PC-9 (cell line): ENCODE results near the gene HBE1. TPM values are rescaled to one million over a fixed set of nuclear protein-coding genes. Genes with fewer than 3 reads are reported as not detected.
"Not testable (repeated sequence)": the region's sequence is repeated elsewhere in the genome, so short reads cannot be mapped to it uniquely, and the experiment has no call there.

Experiments
- BruUV-seq: library from RNA; stranded (reverse); fragments of 400-500 nt; replicated peaks from 2 replicates; lab custom pipeline; 2021; lab: Mats Ljungman, UMichigan
- CTCF ChIA-PET: fragments of 300-600 bp; sonication (Branson Sonifier 250); formaldehyde crosslinking; loops from one replicate; lab custom pipeline; 2022; ENCODE audit warnings: antibody characterized with exemption; lab: Charles Lee
- POLR2A ChIA-PET: fragments of 300-600 bp; sonication (Branson Sonifier 250); formaldehyde crosslinking; loops from one replicate; lab custom pipeline; 2022; ENCODE audit warnings: antibody characterized with exemption; ENCODE audit not compliant: unreplicated experiment; lab: Charles Lee
- DNase-seq, 2 experiments: peaks; one replicate each; pipeline versions ENCODE4 v3.0.0 to v3.0.0-alpha.2; 2015 to 2022; ENCODE audit warnings: mixed read lengths in 1 of 2
- H2AFZ ChIP-seq: fragments of 200-600 bp; sonication (generic); 2 replicates; pipeline ENCODE4 v1.8.1; 2017; ENCODE audit warnings: antibody characterized with exemption
- H3F3A ChIP-seq: fragments of 200-600 bp; sonication (generic); 2 replicates; pipeline ENCODE4 v1.8.1; 2017; ENCODE audit warnings: antibody characterized with exemption, mild to moderate bottlenecking, low read depth; ENCODE audit not compliant: insufficient read depth
- H3K27ac ChIP-seq: fragments of 200-600 bp; sonication (generic); 2 replicates; pipeline ENCODE4 v1.6.1; 2016; ENCODE audit warnings: mixed run types
- H3K27me3 ChIP-seq: fragments of 200-600 bp; sonication (generic); 2 replicates; pipeline ENCODE4 v1.6.1; 2016; ENCODE audit warnings: low read depth, mixed run types; ENCODE audit not compliant: insufficient read depth
- H3K36me3 ChIP-seq: fragments of 200-600 bp; sonication (generic); 2 replicates; pipeline ENCODE4 v1.6.1; 2016; ENCODE audit warnings: low read depth, mixed run types
- H3K4me1 ChIP-seq: fragments of 200-600 bp; sonication (generic); replicated peaks from 2 replicates; pipeline ENCODE4 v1.6.1; 2016; ENCODE audit warnings: mixed run types; ENCODE audit not compliant: insufficient read depth
- H3K4me2 ChIP-seq: fragments of 200-600 bp; sonication (generic); 2 replicates; pipeline ENCODE4 v1.6.1; 2017; ENCODE audit warnings: mixed run types
- H3K4me3 ChIP-seq: fragments of 200-600 bp; sonication (generic); 2 replicates; pipeline ENCODE4 v1.6.1; 2016; ENCODE audit warnings: mixed run types
- H3K79me2 ChIP-seq: fragments of 200-600 bp; sonication (generic); 2 replicates; pipeline ENCODE4 v1.6.1; 2017; ENCODE audit warnings: low read depth, mixed run types
- H3K9me2 ChIP-seq: fragments of 200-600 bp; sonication (generic); 2 replicates; pipeline ENCODE4 v1.8.1; 2017; ENCODE audit warnings: mild to moderate bottlenecking; ENCODE audit not compliant: insufficient read depth
- H3K9me3 ChIP-seq: fragments of 200-600 bp; sonication (generic); 2 replicates; pipeline ENCODE4 v1.8.1; 2016; ENCODE audit warnings: low read depth; ENCODE audit not compliant: insufficient read depth
- H4K20me1 ChIP-seq: fragments of 200-600 bp; sonication (generic); 2 replicates; pipeline ENCODE4 v1.8.1; 2017; ENCODE audit not compliant: insufficient read depth
- EZH2 ChIP-seq: fragments of 200-600 bp; sonication (generic); IDR thresholded peaks from 2 replicates; pipeline ENCODE4 v1.8.0; 2017; ENCODE audit warnings: antibody characterized with exemption, low read depth
- intact Hi-C: fragments of 100-400 bp; cut with micrococcal nuclease; formaldehyde crosslinking; loops from one replicate; pipeline ENCODE4 v1.10.0; 2022; ENCODE audit not compliant: unreplicated experiment
- total RNA-seq: library from RNA; stranded (reverse); gene quantifications from 2 replicates; pipeline ENCODE4 v1.2.3, GENCODE V29; 2021
- TF ChIP-seq, protein P1 (sequence below): fragments of 200-600 bp; sonication (generic); conservative IDR thresholded peaks from 2 replicates; pipeline ENCODE4 v1.6.1; 2017; ENCODE audit warnings: mixed run types, antibody characterized with exemption, mild to moderate bottlenecking, moderate library complexity

The HBE1 gene
- total RNA-seq, 1 experiment from 2014 or later: 1.4 TPM

DNA sequence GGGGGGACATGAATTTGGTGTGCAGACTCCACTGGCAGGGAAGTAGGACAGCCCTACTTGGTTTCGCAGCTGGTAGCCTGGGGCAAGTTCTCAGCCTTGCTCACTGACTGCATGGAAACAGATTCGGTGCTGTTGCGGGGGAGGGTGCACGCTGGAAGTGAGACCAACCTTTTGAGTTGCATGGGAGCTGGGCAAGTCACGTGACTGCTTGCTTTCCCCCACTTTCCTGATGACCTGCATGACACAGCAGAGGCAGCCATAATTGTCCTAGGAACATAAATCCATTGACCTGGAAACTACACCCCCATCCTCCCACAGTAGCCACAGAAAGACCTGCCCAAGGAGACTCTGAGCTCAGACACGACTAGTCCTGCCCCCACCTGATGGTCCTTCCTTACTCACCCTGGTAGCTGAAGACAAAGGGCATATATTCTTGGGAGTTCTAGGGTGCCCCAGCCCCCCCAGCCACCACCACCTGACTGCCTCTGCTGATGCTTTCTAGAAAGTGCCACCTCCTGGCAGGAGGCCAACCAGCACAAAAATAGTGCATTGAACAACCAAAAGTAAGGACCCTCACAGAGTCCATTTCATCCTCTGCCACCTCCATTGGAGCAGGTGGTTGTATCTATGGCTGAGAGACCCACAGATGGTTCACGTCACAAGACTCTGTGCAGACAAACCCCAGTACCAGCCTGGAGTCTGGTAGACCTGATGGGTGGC, 11.0 kb downstream of the HBE1 start:
- intact Hi-C loops: no loop called here
- Histone ChIP-seq H3K27me3 (no peaks in the 10 kb centered on the region), H3K4me2 (no peak overlapping the region), H3K36me3 (no peaks in the 10 kb centered on the region), H2AFZ (no peak overlapping the region), H3K27ac (no peak overlapping the region), H4K20me1 (no peaks in the 10 kb centered on the region), H3K9me3 (no peaks in the 10 kb centered on the region), H3K4me1 (no peaks in the 10 kb centered on the region), H3K4me3 (no peak overlapping the region), H3K79me2 (no peaks in the 10 kb centered on the region), H3F3A (no peaks in the 10 kb centered on the region), H3K9me2 (no peaks in the 10 kb centered on the region)
- no TSS peak for BruUV-seq
- ChIA-PET CTCF (no interaction called here), POLR2A (no interaction called here)
- DNase-seq: no peak
- no peak for TF ChIP-seq EZH2
- TF ChIP-seq, protein P1, sequence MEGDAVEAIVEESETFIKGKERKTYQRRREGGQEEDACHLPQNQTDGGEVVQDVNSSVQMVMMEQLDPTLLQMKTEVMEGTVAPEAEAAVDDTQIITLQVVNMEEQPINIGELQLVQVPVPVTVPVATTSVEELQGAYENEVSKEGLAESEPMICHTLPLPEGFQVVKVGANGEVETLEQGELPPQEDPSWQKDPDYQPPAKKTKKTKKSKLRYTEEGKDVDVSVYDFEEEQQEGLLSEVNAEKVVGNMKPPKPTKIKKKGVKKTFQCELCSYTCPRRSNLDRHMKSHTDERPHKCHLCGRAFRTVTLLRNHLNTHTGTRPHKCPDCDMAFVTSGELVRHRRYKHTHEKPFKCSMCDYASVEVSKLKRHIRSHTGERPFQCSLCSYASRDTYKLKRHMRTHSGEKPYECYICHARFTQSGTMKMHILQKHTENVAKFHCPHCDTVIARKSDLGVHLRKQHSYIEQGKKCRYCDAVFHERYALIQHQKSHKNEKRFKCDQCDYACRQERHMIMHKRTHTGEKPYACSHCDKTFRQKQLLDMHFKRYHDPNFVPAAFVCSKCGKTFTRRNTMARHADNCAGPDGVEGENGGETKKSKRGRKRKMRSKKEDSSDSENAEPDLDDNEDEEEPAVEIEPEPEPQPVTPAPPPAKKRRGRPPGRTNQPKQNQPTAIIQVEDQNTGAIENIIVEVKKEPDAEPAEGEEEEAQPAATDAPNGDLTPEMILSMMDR: no peak

DNA sequence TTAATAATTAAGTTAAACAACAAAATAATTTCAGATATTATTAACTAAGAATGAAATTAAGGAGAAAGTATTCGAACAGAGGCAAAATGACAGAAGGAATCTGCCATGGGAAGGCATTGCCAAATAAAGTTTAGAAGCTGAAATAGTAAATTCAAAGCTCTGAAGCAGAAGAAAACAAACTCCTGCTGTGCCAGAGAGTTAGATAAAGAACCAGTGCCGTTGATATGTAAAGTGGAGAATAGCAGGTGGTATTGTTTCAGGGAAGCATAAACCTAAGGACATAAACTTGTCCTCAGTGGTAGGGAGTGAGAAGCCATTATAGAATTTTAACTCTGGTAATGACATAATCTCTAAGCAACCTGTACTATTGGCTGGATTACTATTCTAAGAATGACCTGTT, 12.4 kb downstream of the HBE1 start:
- Histone ChIP-seq H3K9me3 (no peaks in the 10 kb centered on the region), H3K27ac (no peak overlapping the region), H3K36me3 (no peaks in the 10 kb centered on the region), H2AFZ (no peak overlapping the region), H3K9me2 (no peaks in the 10 kb centered on the region), H3K4me3 (no peak overlapping the region), H3K4me2 (no peak overlapping the region), H3F3A (no peaks in the 10 kb centered on the region), H3K79me2 (no peaks in the 10 kb centered on the region), H3K27me3 (no peaks in the 10 kb centered on the region), H3K4me1 (no peaks in the 10 kb centered on the region), H4K20me1 (no peaks in the 10 kb centered on the region)
- intact Hi-C loops: no loop called here
- BruUV-seq: no TSS peak
- ChIA-PET POLR2A (no interaction called here), CTCF (no interaction called here)
- DNase-seq: no peak
- TF ChIP-seq EZH2: no peak
- TF ChIP-seq, protein P1: no peak

- H3K9me2 ChIP-seq, DNase-seq, H3K9me3 ChIP-seq, intact Hi-C loops, H4K20me1 ChIP-seq, H3K27ac ChIP-seq, BruUV-seq, H3K36me3 ChIP-seq, H3K4me2 ChIP-seq, H2AFZ ChIP-seq, H3K27me3 ChIP-seq, H3K4me3 ChIP-seq, POLR2A ChIA-PET, H3F3A ChIP-seq, H3K4me1 ChIP-seq, H3K79me2 ChIP-seq: not testable (repeated sequence)
- CTCF ChIA-PET: interaction anchor here (0.7 kb wide), 1 partner anchor 1108 kb away, joined by 5 read pairs; no protein-coding TSS in a partner anchor
Observed at GRCh38 chr11:5254646-5255413, 14.9 kb downstream of the HBE1 start, which contains the start of gene HBG2. TSS of gene HBG2 (minus strand) at chr11:5254781. CDS start at chr11:5254728, 53 bp downstream.

DNA sequence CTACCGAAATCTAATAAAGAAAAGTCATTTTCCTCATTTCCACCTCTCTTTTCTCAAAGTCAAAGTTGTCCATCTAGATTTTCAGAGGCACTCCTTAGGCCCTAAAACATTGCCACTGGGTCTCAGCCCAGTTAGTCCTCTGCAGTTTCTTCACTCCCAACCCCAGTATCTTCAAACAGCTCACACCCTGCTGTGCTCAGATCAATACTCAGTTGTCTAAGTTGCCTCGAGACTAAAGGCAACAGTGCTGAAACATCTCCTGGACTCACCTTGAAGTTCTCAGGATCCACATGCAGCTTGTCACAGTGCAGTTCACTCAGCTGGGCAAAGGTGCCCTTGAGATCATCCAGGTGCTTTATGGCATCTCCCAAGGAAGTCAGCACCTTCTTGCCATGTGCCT, 15.7 kb downstream of the HBE1 start:
- H3K79me2 ChIP-seq, H3K4me1 ChIP-seq, H3K4me3 ChIP-seq, H2AFZ ChIP-seq, CTCF ChIA-PET, H3K9me3 ChIP-seq, POLR2A ChIA-PET, H3K9me2 ChIP-seq, intact Hi-C loops, H4K20me1 ChIP-seq, H3K27me3 ChIP-seq, H3K36me3 ChIP-seq, H3K4me2 ChIP-seq, BruUV-seq, H3F3A ChIP-seq, DNase-seq, H3K27ac ChIP-seq: not testable (repeated sequence)

DNA sequence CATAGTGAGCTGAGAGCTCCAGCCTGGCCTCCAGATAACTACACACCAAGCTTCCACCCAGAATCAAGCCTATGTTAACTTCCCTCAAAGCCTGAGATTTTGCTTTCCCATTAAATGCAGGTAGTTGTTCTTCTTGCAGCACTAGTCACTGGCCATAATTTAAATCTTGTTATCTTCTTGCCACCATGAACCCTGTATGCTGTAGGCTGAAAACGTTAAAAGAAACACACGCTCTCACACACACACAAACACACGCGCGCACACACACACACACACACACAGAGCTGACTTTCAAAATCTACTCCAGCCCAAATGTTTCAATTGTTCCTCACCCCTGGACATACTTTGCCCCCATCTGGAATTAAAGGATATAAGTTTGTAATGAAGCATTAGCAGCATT, 16.3 kb downstream of the HBE1 start:
- H3K27ac ChIP-seq, H3K4me1 ChIP-seq, H3K27me3 ChIP-seq, H3K79me2 ChIP-seq, H3K9me3 ChIP-seq, H2AFZ ChIP-seq, H3K36me3 ChIP-seq, CTCF ChIA-PET, BruUV-seq, H3K4me3 ChIP-seq, intact Hi-C loops, H3K9me2 ChIP-seq, H3K4me2 ChIP-seq, H3F3A ChIP-seq, H4K20me1 ChIP-seq, POLR2A ChIA-PET, DNase-seq: not testable (repeated sequence)
